Activated T-helper 1 cell treated with anti-CD3 and anti-CD28 coated beads, Interleukin-12 subunit alpha, Interleukin-12 subunit beta, Interleukin-2, Interleukin-4 antibody, amounts not matched to agents 30 ng/mL and 10 ng/mL and 1 ng/mL, durations not matched to agents 14 hours and 24 hours and 36 hours (primary cell): ENCODE measurements around the gene ZDHHC11. TPM values are rescaled to one million over a fixed set of nuclear protein-coding genes. Genes with fewer than 3 reads are reported as not detected.
A peak's percentile ranks its signal among the peaks of the same experiment; 100 is the strongest.

ENCODE experiments used
- DNase-seq: peaks from one replicate; pipeline ENCODE4 v3.0.0; 2021; ENCODE audit warnings: low spot score
- H3K27ac Mint-ChIP-seq: one replicate; pipeline ENCODE4 v1.8.0; 2021; ENCODE audit warnings: mild to moderate bottlenecking, mixed read lengths
- H3K27me3 Mint-ChIP-seq: one replicate; pipeline ENCODE4 v1.8.0; 2022; ENCODE audit warnings: mild to moderate bottlenecking, moderate library complexity, mixed read lengths; ENCODE audit not compliant: insufficient read depth
- H3K36me3 Mint-ChIP-seq: one replicate; pipeline ENCODE4 v1.8.0; 2021; ENCODE audit warnings: low read depth, mixed read lengths
- H3K4me1 Mint-ChIP-seq: one replicate; pipeline ENCODE4 v1.8.0; 2021; ENCODE audit warnings: low read depth, mixed read lengths
- H3K4me3 Mint-ChIP-seq: one replicate; pipeline ENCODE4 v1.8.0; 2021; ENCODE audit warnings: mild to moderate bottlenecking, moderate library complexity, mixed read lengths
- H3K9me3 Mint-ChIP-seq: one replicate; pipeline ENCODE4 v1.8.0; 2021; ENCODE audit warnings: mixed read lengths
- intact Hi-C: fragments of 100-400 bp; cut with micrococcal nuclease; formaldehyde crosslinking; loops from one replicate; pipeline ENCODE4 v1.15.1; 2024
- total RNA-seq: library from RNA; stranded (reverse); gene quantifications from 2 replicates; pipeline ENCODE4 v1.2.3, GENCODE V29; 2022

The ZDHHC11 gene, protein sequence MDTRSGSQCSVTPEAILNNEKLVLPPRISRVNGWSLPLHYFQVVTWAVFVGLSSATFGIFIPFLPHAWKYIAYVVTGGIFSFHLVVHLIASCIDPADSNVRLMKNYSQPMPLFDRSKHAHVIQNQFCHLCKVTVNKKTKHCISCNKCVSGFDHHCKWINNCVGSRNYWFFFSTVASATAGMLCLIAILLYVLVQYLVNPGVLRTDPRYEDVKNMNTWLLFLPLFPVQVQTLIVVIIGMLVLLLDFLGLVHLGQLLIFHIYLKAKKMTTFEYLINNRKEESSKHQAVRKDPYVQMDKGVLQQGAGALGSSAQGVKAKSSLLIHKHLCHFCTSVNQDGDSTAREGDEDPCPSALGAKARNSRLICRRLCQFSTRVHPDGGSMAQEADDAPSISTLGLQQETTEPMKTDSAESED
- 14.4 and 17.2 TPM in 2 replicates for total RNA-seq

DNA sequence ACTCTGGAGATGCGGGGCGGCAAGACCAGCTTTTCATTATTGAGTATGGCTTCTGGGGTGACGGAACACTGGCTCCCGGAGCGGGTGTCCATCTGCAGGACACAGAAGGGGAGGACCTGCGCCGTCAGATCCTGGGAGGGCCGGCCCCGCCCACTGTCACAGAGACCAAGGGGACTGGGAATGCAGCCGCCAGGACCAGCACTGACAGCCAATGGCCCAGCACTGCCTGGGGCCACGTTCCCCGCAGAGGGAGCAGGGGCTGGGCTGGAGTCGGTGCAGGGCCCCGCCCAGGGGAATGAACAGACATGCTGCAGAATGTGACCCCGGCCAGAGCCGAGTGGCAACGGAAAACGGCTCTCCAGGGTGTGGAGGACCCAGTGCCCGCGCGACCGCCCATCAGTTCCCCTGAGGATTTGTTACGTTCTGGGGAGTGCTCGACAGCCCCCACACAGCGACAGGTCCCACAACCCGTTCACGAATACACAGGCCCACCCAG is at the start of gene ZDHHC11:
Gene ZDHHC11, minus strand, starts transcription at position 476 of the 496 bp plus-strand sequence. Its CDS starts 384 bp downstream, at position 92.
- no peaks in the 10 kb centered on the region for H3K9me3 Mint-ChIP-seq
- H3K4me3 Mint-ChIP-seq: no peak within 1 kb of the TSS
- H3K36me3 Mint-ChIP-seq: no peaks in the 10 kb centered on the region
- no peaks in the 10 kb centered on the region for H3K4me1 Mint-ChIP-seq
- H3K27ac Mint-ChIP-seq: no peak within 1 kb of the TSS
- no peak for DNase-seq
- intact Hi-C loops: no loop called here
- peaks cover 2% of the 10 kb centered on the region for H3K27me3 Mint-ChIP-seq

GRCh38 chr5:893711-894110 is 42.9 kb upstream of the ZDHHC11 start:
- peak overlapping the region; percentile 48 for H3K27ac Mint-ChIP-seq
- H3K9me3 Mint-ChIP-seq: no peaks in the 10 kb centered on the region
- H3K4me3 Mint-ChIP-seq: peak overlapping the region; percentile 84
- intact Hi-C loops: loop anchor here (5.0 to 10.0 kb wide), 5 partner anchors 111 to 901 kb away; partner anchors contain the start of genes MRPL36, TPPP and ZDHHC11B
- H3K27me3 Mint-ChIP-seq: no peaks in the 10 kb centered on the region
- DNase-seq: no peak
- H3K36me3 Mint-ChIP-seq: peaks cover 34% of the 10 kb centered on the region
- peaks cover 21% of the 10 kb centered on the region for H3K4me1 Mint-ChIP-seq

GRCh38 chr5:893137-893506 is 42.3 kb upstream of the ZDHHC11 start:
- intact Hi-C loops: loop anchor here (5.0 to 10.0 kb wide), 5 partner anchors 111 to 902 kb away; partner anchors contain the start of genes MRPL36, TPPP and ZDHHC11B
- Mint-ChIP-seq H3K27ac (peak overlapping the region; percentile 48), H3K9me3 (no peaks in the 10 kb centered on the region), H3K36me3 (peaks cover 40% of the 10 kb centered on the region), H3K4me1 (peaks cover 26% of the 10 kb centered on the region), H3K27me3 (no peaks in the 10 kb centered on the region), H3K4me3 (peak overlapping the region; percentile 84)
- no peak for DNase-seq

- Mint-ChIP-seq H3K36me3 (peaks cover 43% of the 10 kb centered on the region), H3K4me1 (peaks cover 26% of the 10 kb centered on the region)
Observed at GRCh38 chr5:892394-893136, 41.8 kb upstream of the ZDHHC11 start, which contains the start of the genes BRD9 and TRIP13. Gene BRD9 (minus strand): TSS chr5:892801. CDS start chr5:892657, 144 bp downstream. Gene TRIP13 (plus strand): TSS chr5:892884. CDS start chr5:892999, 115 bp downstream.

DNA sequence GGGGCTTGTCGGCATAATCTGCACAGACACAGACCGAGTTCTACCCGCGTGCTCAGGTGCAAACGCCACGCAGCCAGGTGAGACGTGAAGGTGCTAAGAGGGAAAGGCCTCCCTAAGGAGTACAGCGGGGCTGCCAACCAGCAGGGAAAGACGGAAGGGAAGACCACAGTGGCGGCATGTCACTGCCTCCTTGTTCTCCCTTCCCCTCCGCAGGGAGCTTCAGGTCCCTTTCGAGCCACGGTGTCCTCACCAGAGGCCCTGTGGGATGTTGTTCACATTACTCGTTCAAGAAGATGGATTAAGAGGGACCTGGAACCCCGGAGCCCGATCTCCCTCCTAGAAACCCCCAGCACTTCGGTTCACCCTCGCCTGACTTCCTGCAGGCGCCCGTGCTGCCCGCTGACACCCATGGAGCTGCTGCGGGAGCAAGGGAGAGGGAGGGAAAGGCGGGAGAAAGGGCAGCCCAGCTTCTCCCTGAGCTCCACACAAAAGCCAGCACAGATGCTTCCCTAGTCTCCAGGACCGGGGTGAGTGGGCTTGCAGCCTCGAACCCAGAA is 41.1 kb upstream of the ZDHHC11 start:
- Mint-ChIP-seq H3K36me3 (peaks cover 49% of the 10 kb centered on the region), H3K27me3 (no peaks in the 10 kb centered on the region), H3K4me3 (peak overlapping the region; percentile 92), H3K9me3 (no peaks in the 10 kb centered on the region), H3K4me1 (peaks cover 26% of the 10 kb centered on the region), H3K27ac (peak overlapping the region; percentile 90)
- DNase-seq: no peak
- intact Hi-C loops: loop anchor here (1.0 to 10.0 kb wide), 6 partner anchors 110 to 903 kb away; partner anchors contain the start of genes CEP72, MRPL36, TPPP and ZDHHC11B

More at GRCh38 chr5:892394-893136, 41.8 kb upstream of the ZDHHC11 start, which contains the start of the genes BRD9 and TRIP13:
- Mint-ChIP-seq H3K27ac (peak within 1 kb of the TSS; percentile 90), H3K9me3 (no peaks in the 10 kb centered on the region), H3K4me3 (peak within 1 kb of the TSS; percentile 92), H3K27me3 (no peaks in the 10 kb centered on the region)
- peak; percentile 84 for DNase-seq
- intact Hi-C loops: loop anchor here (1.0 to 10.0 kb wide), 6 partner anchors 110 to 902 kb away; partner anchors contain the start of genes CEP72, MRPL36, TPPP and ZDHHC11B

- Mint-ChIP-seq H3K27ac (peak overlapping the region; percentile 90), H3K9me3 (no peaks in the 10 kb centered on the region), H3K4me1 (peaks cover 26% of the 10 kb centered on the region), H3K4me3 (peak overlapping the region; percentile 92), H3K27me3 (no peaks in the 10 kb centered on the region), H3K36me3 (peaks cover 52% of the 10 kb centered on the region)
- intact Hi-C loops: loop anchor here (5.0 to 10.0 kb wide), 5 partner anchors 109 to 904 kb away; partner anchors contain the start of genes MRPL36, TPPP and ZDHHC11B
- no peak for DNase-seq
Observed at GRCh38 chr5:891117-891836, 40.5 kb upstream of the ZDHHC11 start.

GRCh38 chr5:889075-889710 is 38.4 kb upstream of the ZDHHC11 start:
- Mint-ChIP-seq H3K4me1 (peaks cover 25% of the 10 kb centered on the region), H3K4me3 (peak overlapping the region; percentile 39), H3K27me3 (no peaks in the 10 kb centered on the region), H3K36me3 (peaks cover 56% of the 10 kb centered on the region), H3K27ac (peak overlapping the region; percentile 29), H3K9me3 (no peaks in the 10 kb centered on the region)
- intact Hi-C loops: no loop called here
- DNase-seq: no peak

DNA sequence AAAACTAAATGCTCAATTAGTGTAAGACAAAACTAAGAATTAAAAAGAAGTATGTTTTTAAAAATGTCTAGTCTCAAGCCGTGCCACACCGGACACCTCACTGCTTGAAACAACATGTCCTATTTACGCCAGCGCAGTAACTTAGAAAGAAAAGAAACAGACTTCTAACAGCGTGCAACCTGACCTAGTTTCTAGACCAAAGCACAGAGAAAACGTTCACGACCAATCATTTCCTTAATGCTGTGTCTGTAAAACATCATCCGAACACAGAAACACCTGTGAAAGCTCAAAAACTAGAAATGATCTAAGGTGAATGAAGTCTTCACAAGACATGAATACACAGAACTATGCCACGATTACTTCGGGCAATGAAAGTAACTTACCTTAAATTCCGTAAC is 37.9 kb upstream of the ZDHHC11 start:
- peaks cover 19% of the 10 kb centered on the region for H3K4me1 Mint-ChIP-seq
- intact Hi-C loops: no loop called here
- no peaks in the 10 kb centered on the region for H3K9me3 Mint-ChIP-seq
- H3K27ac Mint-ChIP-seq: no peak overlapping the region
- H3K4me3 Mint-ChIP-seq: no peak overlapping the region
- H3K36me3 Mint-ChIP-seq: peaks cover 61% of the 10 kb centered on the region
- no peaks in the 10 kb centered on the region for H3K27me3 Mint-ChIP-seq
- DNase-seq: no peak

- H3K4me1 Mint-ChIP-seq: peaks cover 21% of the 10 kb centered on the region
- no peaks in the 10 kb centered on the region for H3K27me3 Mint-ChIP-seq
- no peak overlapping the region for H3K27ac Mint-ChIP-seq
- H3K36me3 Mint-ChIP-seq: peaks cover 67% of the 10 kb centered on the region
- H3K4me3 Mint-ChIP-seq: no peak overlapping the region
- intact Hi-C loops: no loop called here
- peaks cover under 1% of the 10 kb centered on the region for H3K9me3 Mint-ChIP-seq
- DNase-seq: no peak
Observed at GRCh38 chr5:887947-888637, 37.3 kb upstream of the ZDHHC11 start.

DNA sequence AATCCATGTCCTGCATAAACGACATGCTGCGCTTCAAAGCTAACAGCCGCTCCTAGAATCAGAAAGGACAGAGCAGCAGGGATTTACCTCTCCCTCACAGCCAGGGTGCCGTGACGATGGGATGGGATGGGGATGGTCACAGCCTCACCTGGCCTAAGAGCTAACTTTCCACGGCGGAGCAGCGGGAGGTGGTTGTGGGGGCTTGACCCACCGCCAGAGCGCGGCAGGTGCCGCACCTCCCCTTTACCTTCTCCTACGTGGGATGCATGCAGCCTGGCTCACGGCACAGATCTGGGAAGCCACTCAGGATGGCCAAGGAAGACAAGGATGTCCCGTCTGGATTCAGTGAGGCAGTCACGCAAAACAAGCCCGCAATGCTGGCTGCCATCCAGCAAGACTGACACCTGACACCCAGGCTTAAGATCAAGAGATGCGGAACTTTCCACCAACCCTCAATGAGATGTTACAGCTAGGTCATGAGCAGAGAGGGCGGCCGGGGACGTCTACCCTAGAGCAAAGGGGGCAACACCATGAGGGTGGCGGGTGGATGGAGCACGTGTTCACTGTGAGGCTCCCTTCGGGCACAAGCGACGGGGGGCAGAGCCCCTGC is 36.0 kb upstream of the ZDHHC11 start:
- Mint-ChIP-seq H3K4me1 (peaks cover 32% of the 10 kb centered on the region), H3K4me3 (no peak overlapping the region), H3K9me3 (peaks cover 12% of the 10 kb centered on the region), H3K27ac (no peak overlapping the region), H3K36me3 (peaks cover 80% of the 10 kb centered on the region), H3K27me3 (no peaks in the 10 kb centered on the region)
- intact Hi-C loops: no loop called here
- DNase-seq: no peak

DNA sequence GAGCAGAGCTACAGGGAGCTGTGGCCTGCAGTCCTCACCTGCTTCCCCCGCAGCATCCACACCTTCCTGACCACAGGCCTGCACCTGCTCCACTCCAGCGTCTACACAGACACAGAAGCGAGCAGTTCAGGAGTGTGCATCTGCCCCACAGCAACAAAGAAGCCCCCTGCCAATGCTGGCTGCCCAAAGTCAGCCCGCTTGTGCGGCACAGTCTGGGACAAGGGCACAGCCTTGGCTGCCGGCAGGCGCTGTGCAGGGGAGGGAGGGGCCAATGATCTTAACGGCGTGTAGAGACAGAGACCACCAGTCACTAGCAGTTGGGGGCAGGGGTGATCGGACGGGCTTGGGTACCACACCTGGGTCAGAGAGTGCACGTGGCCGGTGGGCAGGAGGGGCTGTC is 35.2 kb upstream of the ZDHHC11 start:
- Mint-ChIP-seq H3K27me3 (no peaks in the 10 kb centered on the region), H3K27ac (no peak overlapping the region), H3K4me1 (peaks cover 26% of the 10 kb centered on the region), H3K4me3 (no peak overlapping the region), H3K36me3 (peaks cover 81% of the 10 kb centered on the region), H3K9me3 (peaks cover 12% of the 10 kb centered on the region)
- DNase-seq: no peak
- intact Hi-C loops: no loop called here
